MM.1S (cell line): ENCODE data around the gene APBB2.

Source experiments
- DNase-seq: peaks from one replicate; pipeline ENCODE4 v3.0.0-alpha.2; 2015
- H2AFZ ChIP-seq: fragments of 300-600 bp; sonication (generic); 2 replicates; pipeline ENCODE4 v1.6.0; 2016; ENCODE audit warnings: antibody characterized with exemption, low read length
- H3F3A ChIP-seq: fragments of 300-600 bp; sonication (generic); 2 replicates; pipeline ENCODE4 v1.6.1; 2016; ENCODE audit warnings: mild to moderate bottlenecking, antibody characterized with exemption, low read length, moderate library complexity, mixed read lengths; ENCODE audit not compliant: insufficient read depth
- H3K27ac ChIP-seq: fragments of 300-600 bp; sonication (generic); 2 replicates; pipeline ENCODE4 v1.5.1; 2016; ENCODE audit warnings: mild to moderate bottlenecking, low read length
- H3K27me3 ChIP-seq: fragments of 300-600 bp; sonication (generic); replicated peaks from 2 replicates; pipeline ENCODE4 v1.6.0; 2016; ENCODE audit warnings: low read length; ENCODE audit not compliant: insufficient read depth
- H3K36me3 ChIP-seq: fragments of 300-600 bp; sonication (generic); replicated peaks from 2 replicates; pipeline ENCODE4 v1.6.1; 2016; ENCODE audit warnings: mild to moderate bottlenecking, low read length, mixed read lengths; ENCODE audit not compliant: insufficient read depth
- H3K4me1 ChIP-seq: fragments of 300-600 bp; sonication (generic); 2 replicates; pipeline ENCODE4 v1.6.1; 2016; ENCODE audit warnings: low read length, mixed read lengths
- H3K4me2 ChIP-seq: fragments of 300-600 bp; sonication (generic); 2 replicates; pipeline ENCODE4 v1.6.0; 2016; ENCODE audit warnings: low read depth, low read length
- H3K4me3 ChIP-seq: fragments of 300-600 bp; sonication (generic); 2 replicates; pipeline ENCODE4 v1.5.1; 2016; ENCODE audit warnings: low read length, mixed read lengths
- H3K79me2 ChIP-seq: fragments of 300-600 bp; sonication (generic); 2 replicates; pipeline ENCODE4 v1.6.1; 2016; ENCODE audit warnings: mixed run types, low read length, mixed read lengths
- H3K9ac ChIP-seq: fragments of 300-600 bp; sonication (generic); 2 replicates; pipeline ENCODE4 v1.6.1; 2016; ENCODE audit warnings: low read length, mixed read lengths
- H3K9me2 ChIP-seq: fragments of 300-600 bp; sonication (generic); replicated peaks from 2 replicates; pipeline ENCODE4 v1.6.1; 2016; ENCODE audit warnings: mild to moderate bottlenecking, low read length, mixed read lengths; ENCODE audit not compliant: insufficient read depth
- H3K9me3 ChIP-seq: fragments of 300-600 bp; sonication (generic); replicated peaks from 2 replicates; pipeline ENCODE4 v1.6.1; 2016; ENCODE audit warnings: mild to moderate bottlenecking, low read length, mixed read lengths; ENCODE audit not compliant: insufficient read depth
- H4K20me1 ChIP-seq: fragments of 300-600 bp; sonication (generic); 2 replicates; pipeline ENCODE4 v1.6.1; 2016; ENCODE audit warnings: mild to moderate bottlenecking, low read length, moderate library complexity, mixed read lengths; ENCODE audit not compliant: insufficient read depth
- CTCF ChIP-seq: fragments of 300-600 bp; sonication (generic); IDR thresholded peaks from 2 replicates; pipeline ENCODE4 v1.5.1; 2016; ENCODE audit warnings: antibody characterized with exemption, low read length, mixed read lengths
- EZH2 ChIP-seq: fragments of 300-600 bp; sonication (generic); optimal IDR thresholded peaks from 2 replicates; pipeline ENCODE3; 2017; ENCODE audit warnings: low read depth, mild to moderate bottlenecking, antibody characterized with exemption, low read length, mixed read lengths
- EZH2phosphoT487 ChIP-seq: fragments of 300-600 bp; sonication (generic); IDR thresholded peaks from 2 replicates; pipeline ENCODE4 v1.6.1; 2018; ENCODE audit warnings: antibody characterized with exemption, low read length

APBB2 gene

GRCh38 chr4:41140410-41140809 lies 73.9 kb downstream of the APBB2 start:
- TF ChIP-seq EZH2 (no peak), CTCF (no peak), EZH2phosphoT487 (no peak)
- Histone ChIP-seq H3K4me2 (no peak overlapping the region), H3K79me2 (no peaks in the 10 kb centered on the region), H3K4me3 (no peak overlapping the region), H2AFZ (no peak overlapping the region), H3F3A (peaks cover 8% of the 10 kb centered on the region), H3K4me1 (peaks cover 8% of the 10 kb centered on the region), H3K9me2 (no peaks in the 10 kb centered on the region), H4K20me1 (no peaks in the 10 kb centered on the region), H3K27me3 (no peaks in the 10 kb centered on the region), H3K9me3 (no peaks in the 10 kb centered on the region), H3K36me3 (no peaks in the 10 kb centered on the region), H3K9ac (no peak overlapping the region), H3K27ac (no peak overlapping the region)
- DNase-seq: no peak

GRCh38 chr4:41137879-41138278 lies 76.5 kb downstream of the APBB2 start:
- Histone ChIP-seq H3K9me3 (no peaks in the 10 kb centered on the region), H3K4me3 (no peak overlapping the region), H3F3A (no peaks in the 10 kb centered on the region), H4K20me1 (no peaks in the 10 kb centered on the region), H3K9ac (no peak overlapping the region), H3K27me3 (no peaks in the 10 kb centered on the region), H3K4me2 (no peak overlapping the region), H3K79me2 (no peaks in the 10 kb centered on the region), H3K27ac (no peak overlapping the region), H3K36me3 (no peaks in the 10 kb centered on the region), H3K4me1 (no peaks in the 10 kb centered on the region), H2AFZ (no peak overlapping the region), H3K9me2 (no peaks in the 10 kb centered on the region)
- DNase-seq: no peak
- TF ChIP-seq CTCF: no peak
- TF ChIP-seq EZH2phosphoT487: no peak
- no peak for TF ChIP-seq EZH2

- Histone ChIP-seq H3K36me3 (no peaks in the 10 kb centered on the region), H3K27me3 (no peaks in the 10 kb centered on the region), H3K9me3 (no peaks in the 10 kb centered on the region), H3K27ac (no peak overlapping the region), H3K9ac (no peak overlapping the region), H3K79me2 (no peaks in the 10 kb centered on the region), H2AFZ (no peak overlapping the region), H3K4me2 (no peak overlapping the region), H4K20me1 (no peaks in the 10 kb centered on the region), H3K9me2 (no peaks in the 10 kb centered on the region), H3F3A (no peaks in the 10 kb centered on the region), H3K4me3 (no peak overlapping the region), H3K4me1 (no peaks in the 10 kb centered on the region)
- DNase-seq: no peak
- no peak for TF ChIP-seq CTCF
- TF ChIP-seq EZH2phosphoT487: no peak
- no peak for TF ChIP-seq EZH2
Observed at GRCh38 chr4:41136456-41136855, 77.9 kb downstream of the APBB2 start.
